GM12864 (cell line): ENCODE measurements around the gene SLC35B1.

Experiments used
- DNase-seq: peaks from one replicate; pipeline ENCODE4 v3.0.0-alpha.2; 2011; ENCODE audit warnings: low read depth
- H3K4me3 ChIP-seq: 2 replicates; pipeline ENCODE4 v1.5.1; 2011; ENCODE audit warnings: mild to moderate bottlenecking, low read depth, low read length, control low read depth
- TF ChIP-seq, protein P1 (sequence below): IDR thresholded peaks from 2 replicates; pipeline ENCODE4 v1.5.1; 2011; ENCODE audit warnings: low read depth, mild to moderate bottlenecking, moderate library complexity, low read length, control low read depth, inconsistent platforms; ENCODE audit errors: missing control alignments

SLC35B1 gene

DNA sequence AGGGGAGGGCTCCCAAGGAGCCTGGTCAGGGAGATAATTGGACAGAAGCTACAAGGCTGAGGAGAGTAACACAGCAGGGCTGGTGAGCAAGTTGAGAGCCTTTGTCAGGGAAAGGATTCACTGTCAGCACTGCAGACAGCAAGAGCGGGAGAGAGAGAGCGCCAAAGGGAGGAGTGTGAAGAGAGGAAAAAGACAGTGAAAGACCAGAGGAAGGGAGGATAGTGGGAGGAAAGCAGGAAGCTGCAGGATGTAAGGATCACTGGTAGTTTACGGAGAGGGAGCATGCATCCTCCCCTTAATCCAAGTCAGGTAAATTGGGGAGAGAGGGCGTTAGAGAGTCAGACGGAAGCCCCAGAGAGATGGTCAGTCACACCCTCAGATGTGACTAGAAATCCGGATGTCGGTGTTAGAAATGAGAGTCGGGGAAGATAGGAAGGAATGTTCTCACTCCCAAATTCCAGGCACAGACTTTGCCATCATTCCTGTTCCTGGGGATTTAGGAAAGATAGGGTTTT, 16.0 kb downstream of the SLC35B1 start:
- H3K4me3 ChIP-seq, result no peak overlapping the region
- TF ChIP-seq, protein P1, sequence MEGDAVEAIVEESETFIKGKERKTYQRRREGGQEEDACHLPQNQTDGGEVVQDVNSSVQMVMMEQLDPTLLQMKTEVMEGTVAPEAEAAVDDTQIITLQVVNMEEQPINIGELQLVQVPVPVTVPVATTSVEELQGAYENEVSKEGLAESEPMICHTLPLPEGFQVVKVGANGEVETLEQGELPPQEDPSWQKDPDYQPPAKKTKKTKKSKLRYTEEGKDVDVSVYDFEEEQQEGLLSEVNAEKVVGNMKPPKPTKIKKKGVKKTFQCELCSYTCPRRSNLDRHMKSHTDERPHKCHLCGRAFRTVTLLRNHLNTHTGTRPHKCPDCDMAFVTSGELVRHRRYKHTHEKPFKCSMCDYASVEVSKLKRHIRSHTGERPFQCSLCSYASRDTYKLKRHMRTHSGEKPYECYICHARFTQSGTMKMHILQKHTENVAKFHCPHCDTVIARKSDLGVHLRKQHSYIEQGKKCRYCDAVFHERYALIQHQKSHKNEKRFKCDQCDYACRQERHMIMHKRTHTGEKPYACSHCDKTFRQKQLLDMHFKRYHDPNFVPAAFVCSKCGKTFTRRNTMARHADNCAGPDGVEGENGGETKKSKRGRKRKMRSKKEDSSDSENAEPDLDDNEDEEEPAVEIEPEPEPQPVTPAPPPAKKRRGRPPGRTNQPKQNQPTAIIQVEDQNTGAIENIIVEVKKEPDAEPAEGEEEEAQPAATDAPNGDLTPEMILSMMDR, result no peak
- no peak for DNase-seq

DNA sequence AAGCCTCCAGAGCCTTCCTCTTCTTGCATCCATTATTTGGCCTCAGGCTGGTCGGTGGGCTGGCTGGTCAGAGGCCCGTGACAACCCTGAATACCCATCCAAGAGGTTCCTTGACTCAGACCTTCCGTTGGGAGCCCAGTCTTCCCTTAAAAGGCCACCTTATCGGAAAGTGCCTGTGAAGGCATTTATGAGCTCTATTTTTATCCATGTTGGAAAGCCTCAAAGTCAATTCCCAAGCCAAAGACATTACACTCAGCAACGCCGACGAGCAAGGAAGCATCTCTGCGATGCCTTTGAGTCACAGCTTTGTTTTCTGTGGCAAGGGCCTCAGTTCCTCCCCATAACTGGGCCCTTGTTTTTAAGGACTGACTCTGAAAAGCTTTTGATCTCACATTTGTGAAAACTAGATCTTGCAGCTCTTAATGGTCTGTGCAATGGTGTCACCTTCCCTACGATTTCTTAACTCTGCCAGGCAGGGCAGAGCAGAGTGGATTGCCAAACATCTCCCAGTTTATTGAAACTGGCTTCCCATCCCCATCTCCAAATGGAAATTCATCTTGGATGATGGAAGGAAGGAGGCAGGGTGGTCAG, 16.6 kb downstream of the SLC35B1 start:
- DNase-seq, result no peak
- H3K4me3 ChIP-seq, result no peak overlapping the region
- TF ChIP-seq, protein P1, result no peak

DNA sequence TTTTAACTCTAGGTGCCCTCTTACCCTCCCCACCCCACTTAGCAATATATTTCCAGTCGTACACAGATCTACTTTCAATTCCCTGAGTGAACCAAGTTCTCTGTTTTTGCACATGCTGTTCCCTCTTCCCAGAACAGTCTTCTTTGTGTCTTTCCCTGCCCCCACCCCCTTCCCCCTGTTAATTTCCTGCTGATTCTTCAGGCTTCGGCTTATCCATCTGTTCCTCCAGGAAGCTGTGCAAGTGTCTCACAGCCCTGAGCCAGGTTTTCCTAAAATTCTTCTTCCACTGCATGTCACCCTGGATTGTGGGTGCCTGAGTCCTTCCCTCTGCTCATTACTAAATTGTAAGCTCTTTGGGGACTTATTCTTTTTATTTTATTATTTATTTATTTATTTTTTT, 17.5 kb downstream of the SLC35B1 start:
- H3K4me3 ChIP-seq, result no peak overlapping the region
- no peak for DNase-seq
- TF ChIP-seq, protein P1, result no peak

DNA sequence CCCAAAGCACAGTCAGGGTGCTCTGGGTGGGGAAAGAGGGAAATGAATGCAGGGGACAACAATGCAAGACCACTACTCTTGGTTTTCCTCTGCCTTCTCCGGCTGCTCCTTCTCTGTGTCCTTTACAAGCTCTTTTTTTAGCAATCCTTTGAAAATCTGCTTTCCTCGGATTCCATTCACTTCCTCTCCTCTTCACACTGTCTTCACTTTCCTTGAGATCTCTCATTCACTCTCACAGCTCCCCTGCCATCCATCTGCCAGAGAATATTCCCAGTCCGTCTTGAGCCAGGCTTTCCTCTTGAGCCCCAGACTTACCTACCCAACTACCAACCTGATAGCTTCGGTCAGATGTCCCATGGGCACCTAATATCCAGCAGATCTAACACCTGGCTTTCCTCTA, 18.9 kb downstream of the SLC35B1 start:
- TF ChIP-seq, protein P1, result no peak
- no peak overlapping the region for H3K4me3 ChIP-seq
- no peak for DNase-seq

DNA sequence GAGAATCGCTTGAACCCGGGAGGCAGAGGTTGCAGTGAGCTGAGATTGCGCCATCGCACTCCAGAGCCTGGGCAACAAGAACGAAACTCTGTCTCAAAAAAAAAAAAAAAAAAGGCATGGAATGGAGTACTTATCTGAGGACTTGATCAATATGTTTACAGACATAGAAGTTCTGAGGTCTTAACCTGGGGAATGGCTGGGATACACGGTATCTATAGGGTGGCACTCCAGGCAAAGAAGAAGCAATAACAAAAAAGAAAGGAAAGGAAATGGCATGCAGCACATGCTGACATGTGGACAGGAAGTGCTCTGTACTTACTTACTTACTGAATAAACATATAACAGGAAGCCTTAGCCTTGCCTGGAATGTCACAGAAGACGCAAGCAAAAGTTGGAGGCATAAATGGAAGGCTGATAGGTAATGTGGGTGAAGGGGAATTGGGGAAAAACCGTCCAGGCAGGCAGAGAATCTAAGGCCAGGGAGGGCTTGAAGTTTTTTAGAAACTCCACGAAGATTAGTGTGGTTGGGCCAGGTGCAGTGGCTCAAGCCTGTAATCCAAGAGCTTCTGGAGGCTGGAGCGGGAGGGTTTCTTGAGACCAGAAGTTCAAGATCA, 19.8 kb downstream of the SLC35B1 start:
- DNase-seq, result no peak
- no peak overlapping the region for H3K4me3 ChIP-seq
- TF ChIP-seq, protein P1, result no peak

DNA sequence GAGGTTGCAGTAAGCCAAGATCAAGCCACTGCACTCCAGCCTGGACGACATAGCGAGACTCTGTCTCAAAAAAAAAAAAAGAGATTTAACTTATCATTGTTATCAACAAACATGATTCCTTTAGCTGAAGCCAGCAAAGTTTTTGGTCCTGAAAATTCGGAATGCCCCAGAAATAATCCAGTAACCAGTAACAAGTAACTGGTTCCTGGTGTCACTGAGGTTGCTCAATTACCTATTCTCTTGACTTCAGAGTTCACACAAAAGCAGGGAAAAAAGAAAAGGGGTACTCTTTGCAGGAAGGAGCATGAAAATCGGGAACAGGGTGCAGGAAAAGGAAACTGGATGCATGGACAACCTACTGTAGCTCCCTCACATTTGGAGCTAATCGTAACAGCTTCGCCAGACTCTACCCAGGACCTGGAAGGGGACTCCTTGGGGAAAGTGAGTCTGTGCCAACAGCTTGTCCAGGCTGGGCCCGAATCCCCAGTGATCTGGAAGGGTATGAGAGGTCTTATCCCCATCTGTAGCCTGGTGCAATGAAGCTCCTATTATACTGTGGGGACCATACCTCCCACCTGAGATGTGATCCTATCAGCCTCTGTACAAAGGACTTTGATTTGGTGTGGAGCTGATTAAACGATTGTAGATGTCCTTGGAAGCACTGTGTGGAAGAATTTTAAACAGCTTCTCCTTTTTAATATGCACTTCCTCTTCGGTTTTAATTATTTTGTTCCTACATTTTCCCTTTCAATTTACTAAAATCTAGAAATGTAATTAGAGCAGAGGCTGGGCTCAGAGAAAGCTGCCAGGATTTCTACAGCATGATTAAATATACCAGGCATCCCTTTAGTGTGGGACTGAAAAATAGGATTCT, 26.4 kb downstream of the SLC35B1 start:
- no peak overlapping the region for H3K4me3 ChIP-seq
- TF ChIP-seq, protein P1, result no peak

More for the DNA sequence above, 26.4 kb downstream of the SLC35B1 start:
- DNase-seq, result no peak
